Endothelial cell of umbilical vein (primary cell): ENCODE results near the gene ARPC5. TPM values are rescaled to one million over a fixed set of nuclear protein-coding genes. Genes with fewer than 3 reads are reported as not detected.

Source experiments
- BruUV-seq: library from RNA; stranded (reverse); fragments of 400-500 nt; replicated peaks from 2 replicates; lab custom pipeline; 2021; lab: Mats Ljungman, UMichigan
- CTCF ChIA-PET: fragments of 300-600, 350-600 bp; sonication (Branson Sonifier 250); formaldehyde crosslinking; loops from one replicate; lab custom pipeline; 2021; ENCODE audit warnings: antibody characterized with exemption, inconsistent platforms; lab: Charles Lee
- POLR2A ChIA-PET: fragments of 300-600, 350-600 bp; sonication (Branson Sonifier 250); formaldehyde crosslinking; loops from one replicate; lab custom pipeline; 2021; ENCODE audit warnings: antibody characterized with exemption, inconsistent platforms; lab: Charles Lee
- DNase-seq: peaks from one replicate; pipeline ENCODE4 v3.0.0-alpha.2; 2011; ENCODE audit warnings: low read depth, low spot score
- FAIRE-seq: peaks from 2 replicates; lab custom pipeline; 2011; peaks lifted over from hg19 to GRCh38; lab: Jason Lieb, UNC
- H2AFZ ChIP-seq: 2 replicates; pipeline ENCODE4 v1.6.0; 2012; ENCODE audit warnings: low read depth, low read length, control low read depth, inconsistent platforms
- H3K27ac ChIP-seq: 2 replicates; pipeline ENCODE4 v1.5.1; 2011; ENCODE audit warnings: low read depth, mild to moderate bottlenecking, control low read depth, low read length, moderate library complexity; ENCODE audit not compliant: insufficient read depth
- H3K27me3 ChIP-seq, 2 experiments: 2 replicates each; pipeline versions ENCODE4 v1.6.0 to v1.6.1; 2011; ENCODE audit warnings: low read length in 2 of 2, mixed read lengths in 1 of 2; ENCODE audit not compliant: control insufficient read depth in 2 of 2, insufficient read depth in 2 of 2
- H3K36me3 ChIP-seq, 2 experiments: 2 replicates in 1 of 2; 3 replicates in 1 of 2; pipeline ENCODE4 v1.5.1; 2011; ENCODE audit warnings: low read length in 2 of 2, mild to moderate bottlenecking in 1 of 2, moderate library complexity in 1 of 2; ENCODE audit not compliant: control insufficient read depth in 2 of 2, insufficient read depth in 2 of 2; ENCODE audit errors: extremely low read depth in 1 of 2
- H3K4me1 ChIP-seq: 3 replicates; pipeline ENCODE4 v1.5.1; 2011; ENCODE audit warnings: mild to moderate bottlenecking, low read length; ENCODE audit not compliant: control insufficient read depth, insufficient read depth; ENCODE audit errors: extremely low read depth
- H3K4me2 ChIP-seq: 2 replicates; pipeline ENCODE4 v1.6.1; 2011; ENCODE audit warnings: low read length, control low read depth, mixed read lengths; ENCODE audit not compliant: insufficient read depth
- H3K4me3 ChIP-seq, 3 experiments: fragments of 200-600 bp in 1 of 3; sonication (generic), shearing (Covaris generic) in 1 of 3; replicated peaks in 1 of 3; 2 replicates each; pipeline ENCODE4 v1.5.1; 2011 to 2016; ENCODE audit warnings: control low read depth in 3 of 3, low read length in 3 of 3, mild to moderate bottlenecking in 2 of 3, inconsistent platforms in 1 of 3, low read depth in 1 of 3, moderate library complexity in 1 of 3; ENCODE audit not compliant: insufficient read depth in 1 of 3
- H3K79me2 ChIP-seq: 2 replicates; pipeline ENCODE4 v1.6.0; 2012; ENCODE audit warnings: low read length, inconsistent platforms; ENCODE audit not compliant: control insufficient read depth, insufficient read depth
- H3K9ac ChIP-seq: replicated peaks from 2 replicates; pipeline ENCODE3; 2011; ENCODE audit warnings: low read length, control low read depth; ENCODE audit not compliant: insufficient read depth; ENCODE audit errors: extremely low read depth
- H3K9me1 ChIP-seq: replicated peaks from 3 replicates; pipeline ENCODE4 v1.6.0; 2011; ENCODE audit warnings: mild to moderate bottlenecking, low read length; ENCODE audit not compliant: control insufficient read depth, insufficient read depth; ENCODE audit errors: extremely low read depth
- H3K9me3 ChIP-seq: replicated peaks from 2 replicates; pipeline ENCODE4 v1.5.1; 2012; ENCODE audit warnings: low read length, inconsistent platforms; ENCODE audit not compliant: control insufficient read depth, insufficient read depth
- H4K20me1 ChIP-seq: replicated peaks from 2 replicates; pipeline ENCODE3; 2011; ENCODE audit warnings: mild to moderate bottlenecking, low read length; ENCODE audit not compliant: control insufficient read depth, insufficient read depth; ENCODE audit errors: extremely low read depth
- EZH2 ChIP-seq: IDR thresholded peaks from 2 replicates; pipeline ENCODE4 v1.6.1; 2012; ENCODE audit warnings: borderline replicate concordance, low read depth, mild to moderate bottlenecking, moderate library complexity, low read length, inconsistent platforms; ENCODE audit not compliant: severe bottlenecking
- FOS ChIP-seq: IDR thresholded peaks from 2 replicates; pipeline ENCODE4 v1.6.1; 2011; ENCODE audit warnings: mild to moderate bottlenecking, low read length, moderate library complexity, borderline replicate concordance; ENCODE audit not compliant: insufficient read depth
- GATA2 ChIP-seq: IDR thresholded peaks from 2 replicates; pipeline ENCODE4 v1.7.0; 2011; ENCODE audit warnings: low read depth, mild to moderate bottlenecking, moderate library complexity, mixed read lengths, low read length; ENCODE audit not compliant: insufficient read length, insufficient read depth
- JUN ChIP-seq: IDR thresholded peaks from 2 replicates; pipeline ENCODE4 v1.6.1; 2011; ENCODE audit warnings: borderline replicate concordance, low read depth; ENCODE audit not compliant: insufficient read length, insufficient read depth
- MAX ChIP-seq: IDR thresholded peaks from 2 replicates; pipeline ENCODE4 v1.6.1; 2011; ENCODE audit not compliant: insufficient read depth, insufficient read length
- MYC ChIP-seq: IDR thresholded peaks from one replicate; pipeline ENCODE4 v1.6.1; 2011; ENCODE audit warnings: mild to moderate bottlenecking, low read depth, low read length
- POLR2A ChIP-seq: IDR thresholded peaks from 2 replicates; pipeline ENCODE4 v1.6.1; 2012; ENCODE audit warnings: low read depth, mild to moderate bottlenecking, control low read depth, low read length
- POLR2AphosphoS5 ChIP-seq: IDR thresholded peaks from 2 replicates; pipeline ENCODE4 v1.6.1; 2012; ENCODE audit warnings: low read depth, mild to moderate bottlenecking, control low read depth, low read length, moderate library complexity; ENCODE audit not compliant: insufficient read depth
- dilution Hi-C: fragments of 300-500 bp; cut with MboI; formaldehyde crosslinking; loops from one replicate; pipeline ENCODE4 v1.15.0; 2019; ENCODE audit warnings: low sequenced_read_pairs; ENCODE audit not compliant: extremely low pct_ligation_motif_present
- intact Hi-C: fragments of 100-400 bp; cut with micrococcal nuclease; formaldehyde crosslinking; loops from one replicate; pipeline ENCODE4 v1.10.0; 2022
- polyA plus RNA-seq, 4 experiments: library from polyadenylated mRNA; depleted of rRNA in 3 of 4; stranded (reverse) in 3 of 4; unstranded in 1 of 4; fragments of >200 nt; gene quantifications; 2 replicates each; pipeline versions ENCODE4 v1.2.1 to v1.2.3, GENCODE V29; 2011 to 2012; ENCODE audit warnings: missing spikeins in 1 of 4
- total RNA-seq: library from RNA; stranded (reverse); gene quantifications from 2 replicates; pipeline ENCODE4 v1.2.3, GENCODE V29; 2021
- TF ChIP-seq, protein P1 (sequence below), 2 donors: IDR thresholded peaks; 1 replicate in 1 of 2; 2 replicates in 1 of 2; pipeline ENCODE4 v1.5.1; 2011; ENCODE audit warnings: low read length in 2 of 2, mild to moderate bottlenecking in 2 of 2, moderate library complexity in 2 of 2, control low read depth in 1 of 2, inconsistent platforms in 1 of 2, low read depth in 1 of 2; ENCODE audit not compliant: insufficient read depth in 1 of 2; ENCODE audit errors: extremely low read depth in 1 of 2

The ARPC5 gene
- total and polyA plus RNA-seq, 2 donors (not counting 3 experiments of a cell fraction or from before 2014, with no cell fraction given) = 110 to 185 TPM

- Histone ChIP-seq H3K9me1 (no peaks in the 10 kb centered on the region), H3K4me2 (no peak overlapping the region), H3K27ac (no peak overlapping the region), H3K9me3 (no peaks in the 10 kb centered on the region), H3K36me3 (no peaks in the 10 kb centered on the region), H3K79me2 (no peaks in the 10 kb centered on the region), H3K4me1 (peaks cover 27% of the 10 kb centered on the region), H2AFZ (no peak overlapping the region), H3K4me3 (no peak overlapping the region), H3K9ac (no peak overlapping the region), H3K27me3 (no peaks in the 10 kb centered on the region), H4K20me1 (no peaks in the 10 kb centered on the region)
- ChIA-PET POLR2A (no interaction called here), CTCF (interaction anchor here (1.2 to 6.2 kb wide), 4 partner anchors 20 to 262 kb away, joined by 3 to 307 read pairs (median 47); no protein-coding TSS in a partner anchor)
- TF ChIP-seq EZH2 (no peak), POLR2A (no peak), GATA2 (no peak), MYC (no peak), FOS (no peak), POLR2AphosphoS5 (no peak), MAX (no peak), JUN (no peak)
- TF ChIP-seq, protein P1, sequence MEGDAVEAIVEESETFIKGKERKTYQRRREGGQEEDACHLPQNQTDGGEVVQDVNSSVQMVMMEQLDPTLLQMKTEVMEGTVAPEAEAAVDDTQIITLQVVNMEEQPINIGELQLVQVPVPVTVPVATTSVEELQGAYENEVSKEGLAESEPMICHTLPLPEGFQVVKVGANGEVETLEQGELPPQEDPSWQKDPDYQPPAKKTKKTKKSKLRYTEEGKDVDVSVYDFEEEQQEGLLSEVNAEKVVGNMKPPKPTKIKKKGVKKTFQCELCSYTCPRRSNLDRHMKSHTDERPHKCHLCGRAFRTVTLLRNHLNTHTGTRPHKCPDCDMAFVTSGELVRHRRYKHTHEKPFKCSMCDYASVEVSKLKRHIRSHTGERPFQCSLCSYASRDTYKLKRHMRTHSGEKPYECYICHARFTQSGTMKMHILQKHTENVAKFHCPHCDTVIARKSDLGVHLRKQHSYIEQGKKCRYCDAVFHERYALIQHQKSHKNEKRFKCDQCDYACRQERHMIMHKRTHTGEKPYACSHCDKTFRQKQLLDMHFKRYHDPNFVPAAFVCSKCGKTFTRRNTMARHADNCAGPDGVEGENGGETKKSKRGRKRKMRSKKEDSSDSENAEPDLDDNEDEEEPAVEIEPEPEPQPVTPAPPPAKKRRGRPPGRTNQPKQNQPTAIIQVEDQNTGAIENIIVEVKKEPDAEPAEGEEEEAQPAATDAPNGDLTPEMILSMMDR (IDR thresholded peaks at IDR 0.05; ENCODE audit: extremely low read depth in 1 of 2, insufficient read depth in 1 of 2, low read depth in 1 of 2, low read length in 2 of 2) = no peak
- FAIRE-seq (no peak), DNase-seq (no peak)
- dilution Hi-C loops (no loop called here), intact Hi-C loops (no loop called here)
- BruUV-seq = no TSS peak
Measured at GRCh38 chr1:183653462-183653794, 17.8 kb upstream of the ARPC5 start.
